ENCODE data around the gene PPP1R12C. TPM values are rescaled to one million over a fixed set of nuclear protein-coding genes. Genes with fewer than 3 reads are reported as not detected.

Gene PPP1R12C
- polyA plus RNA-seq, 3 donors: 61.3 to 158 (median 123) TPM

- WGBS, 3 donors: 31 to 66% (median 50%) methylated on average over 30 of the region's 30 CpGs
- H3K27ac ChIP-seq (ENCODE audit: low read depth, low read length): no peak overlapping the region
Observed at GRCh38 chr19:55041627-55042343, 75.7 kb downstream of the PPP1R12C start.

GRCh38 chr19:55041244-55041626, 76.2 kb downstream of the PPP1R12C start:
- H3K27ac ChIP-seq (ENCODE audit: low read depth, low read length): no peak overlapping the region
- WGBS, 3 donors: 80 to 88% (median 83%) methylated on average over 10 of the region's 10 CpGs

Other genes with a start within 250 kb of the PPP1R12C start
- 10 to 100 TPM in 1 of 3 donors, 1 to 10 TPM in 1, under 1 TPM in 1; 0.26 to 10.1 (median 7.5) TPM for gene FCAR, start 243.4 kb downstream of the PPP1R12C start, polyA plus RNA-seq
- under 1 TPM in 2 of 3 donors, not detected in 1; 0.07 to 0.16 TPM for gene NCR1, start 211.5 kb downstream of the PPP1R12C start, polyA plus RNA-seq
- not detected for gene NLRP7, start 170.1 kb downstream of the PPP1R12C start, polyA plus RNA-seq
- 1 to 10 TPM in 2 of 3 donors, not detected in 1; 1.4 to 2.4 TPM for gene NLRP2, start 151.3 kb downstream of the PPP1R12C start, polyA plus RNA-seq
- under 1 TPM in 2 of 3 donors, not detected in 1; 0.21 to 0.30 TPM for gene GP6, start 79.4 kb downstream of the PPP1R12C start, polyA plus RNA-seq
- gene RDH13, start 54.5 kb downstream of the PPP1R12C start, polyA plus RNA-seq: 10 to 100 TPM in 1 of 3 donors, 1 to 10 TPM in 2; 8.7 to 14.4 (median 9.6) TPM
- 10 to 100 TPM in 1 of 3 donors, 1 to 10 TPM in 2; 7.8 to 13.3 (median 9.1) TPM for gene EPS8L1, start 41.8 kb downstream of the PPP1R12C start, polyA plus RNA-seq
- 10 to 100 TPM in 1 of 3 donors, 1 to 10 TPM in 1, under 1 TPM in 1; 0.90 to 16.5 (median 1.4) TPM for gene TNNT1, start 31.6 kb upstream of the PPP1R12C start, polyA plus RNA-seq
- 10 to 100 TPM in 1 of 3 donors, 1 to 10 TPM in 1, under 1 TPM in 1; 0.21 to 30.8 (median 1.1) TPM for gene TNNI3, start 40.1 kb upstream of the PPP1R12C start, polyA plus RNA-seq
- gene DNAAF3, start 49.0 kb upstream of the PPP1R12C start, polyA plus RNA-seq: 1 to 10 TPM in 1 of 3 donors, under 1 TPM in 1, not detected in 1; 0.10 to 2.5 TPM
- 1 to 10 TPM in 1 of 3 donors, under 1 TPM in 2; 0.27 to 1.8 (median 0.90) TPM for gene SYT5, start 62.7 kb upstream of the PPP1R12C start, polyA plus RNA-seq
- 1 to 10 TPM; 3.0 to 5.5 (median 3.4) TPM for gene PTPRH, start 91.9 kb upstream of the PPP1R12C start, polyA plus RNA-seq
- gene TMEM86B, start 111.1 kb upstream of the PPP1R12C start, polyA plus RNA-seq: 1 to 10 TPM; 2.1 to 4.0 (median 2.3) TPM
- gene PPP6R1, start 141.4 kb upstream of the PPP1R12C start, polyA plus RNA-seq: 10 to 100 TPM; 12.9 to 31.3 (median 27.6) TPM
- gene HSPBP1, start 162.5 kb upstream of the PPP1R12C start, polyA plus RNA-seq: 10 to 100 TPM; 21.9 to 39.9 (median 35.0) TPM
- 1 to 10 TPM in 1 of 3 donors, under 1 TPM in 2; 0.36 to 1.0 (median 0.79) TPM for gene BRSK1, start 166.4 kb upstream of the PPP1R12C start, polyA plus RNA-seq
- 1 to 10 TPM in 2 of 3 donors, under 1 TPM in 1; 0.74 to 4.0 (median 2.4) TPM for gene TMEM150B, start 207.7 kb upstream of the PPP1R12C start, polyA plus RNA-seq
- gene KMT5C, start 222.2 kb upstream of the PPP1R12C start, polyA plus RNA-seq: 1 to 10 TPM; 5.2 to 6.6 (median 6.5) TPM
- under 1 TPM in 2 of 3 donors, not detected in 1; 0.03 to 0.06 TPM for gene COX6B2, start 237.1 kb upstream of the PPP1R12C start, polyA plus RNA-seq
- gene GARIN5B, start 245.6 kb upstream of the PPP1R12C start, polyA plus RNA-seq: not detected

Data from adipose tissue (tissue), 3 donors.